ENCODE measurements around the gene PLEKHG4.

PLEKHG4 gene

GRCh38 chr16:67298277-67298676 is 18.9 kb downstream of the PLEKHG4 start:
- Histone ChIP-seq H3K27me3 (ENCODE audit: insufficient read depth, insufficient read length) (no peaks in the 10 kb centered on the region), H3K9ac (ENCODE audit: insufficient read length, low read depth) (no peak overlapping the region), H3K9me3 (ENCODE audit: insufficient read depth, low read length) (no peaks in the 10 kb centered on the region), H3K4me1 (ENCODE audit: insufficient read depth, insufficient read length) (peaks cover 15% of the 10 kb centered on the region), H3K36me3 (ENCODE audit: insufficient read depth, insufficient read length, low read length) (no peaks in the 10 kb centered on the region), H3K4me3 (ENCODE audit: insufficient read length, low read depth) (no peak overlapping the region)
- DNase-seq (ENCODE audit: low read depth, low spot score) = no peak
- no peak for TF ChIP-seq ZNF274 (IDR thresholded peaks at IDR 0.05; ENCODE audit: low read depth, low read length)
- TF ChIP-seq YY1 (IDR thresholded peaks at IDR 0.05; ENCODE audit: insufficient read depth, insufficient read length) = no peak
- no peak for TF ChIP-seq SUZ12 (IDR thresholded peaks at IDR 0.05; ENCODE audit: extremely low read depth, insufficient read depth, insufficient read length)

- TF ChIP-seq ZNF274 (IDR thresholded peaks at IDR 0.05; ENCODE audit: low read depth, low read length) (no peak), YY1 (IDR thresholded peaks at IDR 0.05; ENCODE audit: insufficient read depth, insufficient read length) (no peak), SUZ12 (IDR thresholded peaks at IDR 0.05; ENCODE audit: extremely low read depth, insufficient read depth, insufficient read length) (no peak)
- Histone ChIP-seq H3K9me3 (ENCODE audit: insufficient read depth, low read length) (no peaks in the 10 kb centered on the region), H3K4me1 (ENCODE audit: insufficient read depth, insufficient read length) (peaks cover 15% of the 10 kb centered on the region), H3K27me3 (ENCODE audit: insufficient read depth, insufficient read length) (no peaks in the 10 kb centered on the region), H3K36me3 (ENCODE audit: insufficient read depth, insufficient read length, low read length) (no peaks in the 10 kb centered on the region), H3K9ac (ENCODE audit: insufficient read length, low read depth) (no peak overlapping the region), H3K4me3 (ENCODE audit: insufficient read length, low read depth) (no peak overlapping the region)
- no peak for DNase-seq (ENCODE audit: low read depth, low spot score)
Observed at GRCh38 chr16:67299269-67299668, 19.9 kb downstream of the PLEKHG4 start.

GRCh38 chr16:67301080-67301782 is 21.9 kb downstream of the PLEKHG4 start:
- Histone ChIP-seq H3K9me3 (ENCODE audit: insufficient read depth, low read length) (0 out of 2 replicates have a peak, but pooled peaks cover 3% of the 10 kb centered on the region), H3K36me3 (ENCODE audit: insufficient read depth, insufficient read length, low read length) (no peaks in the 10 kb centered on the region), H3K9ac (ENCODE audit: insufficient read length, low read depth) (no peak overlapping the region), H3K4me1 (ENCODE audit: insufficient read depth, insufficient read length) (peaks cover 15% of the 10 kb centered on the region), H3K27me3 (ENCODE audit: insufficient read depth, insufficient read length) (no peaks in the 10 kb centered on the region), H3K4me3 (ENCODE audit: insufficient read length, low read depth) (no peak overlapping the region)
- TF ChIP-seq ZNF274 (IDR thresholded peaks at IDR 0.05; ENCODE audit: low read depth, low read length) (no peak), YY1 (IDR thresholded peaks at IDR 0.05; ENCODE audit: insufficient read depth, insufficient read length) (no peak), SUZ12 (IDR thresholded peaks at IDR 0.05; ENCODE audit: extremely low read depth, insufficient read depth, insufficient read length) (no peak)
- DNase-seq (ENCODE audit: low read depth, low spot score) = no peak

- Histone ChIP-seq H3K4me1 (ENCODE audit: insufficient read depth, insufficient read length) (peaks cover 15% of the 10 kb centered on the region), H3K4me3 (ENCODE audit: insufficient read length, low read depth) (no peak overlapping the region), H3K9ac (ENCODE audit: insufficient read length, low read depth) (no peak overlapping the region), H3K27me3 (ENCODE audit: insufficient read depth, insufficient read length) (no peaks in the 10 kb centered on the region), H3K9me3 (ENCODE audit: insufficient read depth, low read length) (0 out of 2 replicates have a peak, but pooled peaks cover 3% of the 10 kb centered on the region), H3K36me3 (ENCODE audit: insufficient read depth, insufficient read length, low read length) (no peaks in the 10 kb centered on the region)
- no peak for DNase-seq (ENCODE audit: low read depth, low spot score)
- TF ChIP-seq ZNF274 (IDR thresholded peaks at IDR 0.05; ENCODE audit: low read depth, low read length) = no peak
- TF ChIP-seq SUZ12 (IDR thresholded peaks at IDR 0.05; ENCODE audit: extremely low read depth, insufficient read depth, insufficient read length) = no peak
- no peak for TF ChIP-seq YY1 (IDR thresholded peaks at IDR 0.05; ENCODE audit: insufficient read depth, insufficient read length)
Observed at GRCh38 chr16:67302076-67302475, 22.7 kb downstream of the PLEKHG4 start.

GRCh38 chr16:67302970-67303369 is 23.6 kb downstream of the PLEKHG4 start:
- Histone ChIP-seq H3K4me1 (ENCODE audit: insufficient read depth, insufficient read length) (peaks cover 15% of the 10 kb centered on the region), H3K27me3 (ENCODE audit: insufficient read depth, insufficient read length) (no peaks in the 10 kb centered on the region), H3K4me3 (ENCODE audit: insufficient read length, low read depth) (no peak overlapping the region), H3K9me3 (ENCODE audit: insufficient read depth, low read length) (0 out of 2 replicates have a peak, but pooled peaks cover 3% of the 10 kb centered on the region), H3K9ac (ENCODE audit: insufficient read length, low read depth) (no peak overlapping the region), H3K36me3 (ENCODE audit: insufficient read depth, insufficient read length, low read length) (no peaks in the 10 kb centered on the region)
- no peak for DNase-seq (ENCODE audit: low read depth, low spot score)
- TF ChIP-seq SUZ12 (IDR thresholded peaks at IDR 0.05; ENCODE audit: extremely low read depth, insufficient read depth, insufficient read length) = no peak
- TF ChIP-seq YY1 (IDR thresholded peaks at IDR 0.05; ENCODE audit: insufficient read depth, insufficient read length) = no peak
- TF ChIP-seq ZNF274 (IDR thresholded peaks at IDR 0.05; ENCODE audit: low read depth, low read length) = no peak

- no peak for DNase-seq (ENCODE audit: low read depth, low spot score)
- H3K4me3 ChIP-seq (ENCODE audit: insufficient read length, low read depth) = no peak overlapping the region
- H3K9me3 ChIP-seq (ENCODE audit: insufficient read depth, low read length) = 0 out of 2 replicates have a peak, but pooled peaks cover 3% of the 10 kb centered on the region
- no peak overlapping the region for H3K9ac ChIP-seq (ENCODE audit: insufficient read length, low read depth)
- TF ChIP-seq YY1 (IDR thresholded peaks at IDR 0.05; ENCODE audit: insufficient read depth, insufficient read length) (no peak), SUZ12 (IDR thresholded peaks at IDR 0.05; ENCODE audit: extremely low read depth, insufficient read depth, insufficient read length) (no peak), ZNF274 (IDR thresholded peaks at IDR 0.05; ENCODE audit: low read depth, low read length) (no peak)
- H3K4me1 ChIP-seq (ENCODE audit: insufficient read depth, insufficient read length) = peaks cover 15% of the 10 kb centered on the region
- H3K36me3 ChIP-seq (ENCODE audit: insufficient read depth, insufficient read length, low read length) = no peaks in the 10 kb centered on the region
- no peaks in the 10 kb centered on the region for H3K27me3 ChIP-seq (ENCODE audit: insufficient read depth, insufficient read length)
Observed at GRCh38 chr16:67304020-67304419, 24.7 kb downstream of the PLEKHG4 start.

GRCh38 chr16:67305216-67306071 is 26.1 kb downstream of the PLEKHG4 start:
- Histone ChIP-seq H3K4me3 (ENCODE audit: insufficient read length, low read depth) (no peak overlapping the region), H3K9ac (ENCODE audit: insufficient read length, low read depth) (no peak overlapping the region), H3K9me3 (ENCODE audit: insufficient read depth, low read length) (0 out of 2 replicates have a peak, but pooled peaks cover 3% of the 10 kb centered on the region)

More at GRCh38 chr16:67305216-67306071, 26.1 kb downstream of the PLEKHG4 start:
- Histone ChIP-seq H3K27me3 (ENCODE audit: insufficient read depth, insufficient read length) (no peaks in the 10 kb centered on the region), H3K4me1 (ENCODE audit: insufficient read depth, insufficient read length) (peaks cover 15% of the 10 kb centered on the region), H3K36me3 (ENCODE audit: insufficient read depth, insufficient read length, low read length) (no peaks in the 10 kb centered on the region)
- no peak for TF ChIP-seq ZNF274 (IDR thresholded peaks at IDR 0.05; ENCODE audit: low read depth, low read length)
- TF ChIP-seq YY1 (IDR thresholded peaks at IDR 0.05; ENCODE audit: insufficient read depth, insufficient read length) = no peak
- TF ChIP-seq SUZ12 (IDR thresholded peaks at IDR 0.05; ENCODE audit: extremely low read depth, insufficient read depth, insufficient read length) = no peak
- DNase-seq (ENCODE audit: low read depth, low spot score) = no peak

Measured in NT2/D1 (cell line).